GM19025 (cell line): Measurements from ENCODE around the gene HAND2.

Source experiments
- ATAC-seq: cut with Tn5 transposase; IDR thresholded peaks from one replicate; pipeline ENCODE4 v1.9.1; 2021; ENCODE audit warnings: mild to moderate bottlenecking, low read depth, moderate library complexity; ENCODE audit not compliant: unreplicated experiment

The HAND2 gene

GRCh38 chr4:173485164-173485563 lies 44.9 kb downstream of the HAND2 start:
- ATAC-seq, result no peak

- no peak for ATAC-seq
Observed at GRCh38 chr4:173482330-173482931, 47.6 kb downstream of the HAND2 start.

DNA sequence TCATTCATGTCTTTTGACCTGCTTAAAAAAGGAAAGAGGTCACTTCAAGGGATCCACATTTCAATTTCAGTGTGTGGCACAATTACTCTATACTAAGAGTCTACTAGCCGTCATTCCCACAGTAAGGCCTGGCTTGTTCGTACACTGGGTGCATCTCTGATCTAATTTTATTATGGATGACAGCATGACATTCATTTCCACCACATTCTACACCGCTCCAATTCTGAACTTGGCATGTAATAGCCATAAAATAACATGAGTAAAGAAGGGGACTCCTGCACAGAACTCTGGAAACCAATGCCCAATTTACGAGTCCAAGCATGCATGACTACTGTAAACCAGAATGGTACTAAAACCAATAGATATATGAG lies 51.1 kb downstream of the HAND2 start:
- no peak for ATAC-seq

- ATAC-seq, result no peak
Observed at GRCh38 chr4:173478201-173478912, 51.7 kb downstream of the HAND2 start.

DNA sequence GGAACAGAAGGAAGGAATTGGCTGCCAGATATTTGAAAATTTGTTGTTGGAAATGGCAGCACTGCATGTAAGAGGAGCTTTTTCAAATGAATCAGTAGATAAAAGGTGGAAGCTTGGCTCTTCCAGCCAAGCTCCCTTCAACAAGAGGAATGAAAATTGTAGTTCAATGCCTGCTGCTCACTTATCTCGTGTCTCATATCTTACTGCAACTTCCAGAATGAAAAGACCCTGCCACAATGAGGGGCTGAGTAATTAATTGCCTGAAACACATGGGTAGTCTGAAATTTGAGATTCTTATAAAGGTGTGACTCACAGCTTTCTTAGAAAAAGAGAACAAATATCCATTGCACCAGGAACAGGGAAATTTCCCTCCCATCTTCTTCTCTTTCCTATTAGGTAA lies 53.0 kb downstream of the HAND2 start:
- ATAC-seq, result no peak
